ENCODE measurements around the gene CHN2.

- no peak for TF ChIP-seq CTCF (IDR thresholded peaks at IDR 0.05)
- no peak for TF ChIP-seq SIN3A (IDR thresholded peaks at IDR 0.05; ENCODE audit: borderline replicate concordance, insufficient read depth, low read depth, low read length)
Observed at GRCh38 chr7:29459589-29459988, 265.0 kb downstream of the CHN2 start.

Data from Panc1 (cell line).